ENCODE measurements around the gene INO80B.
"Not testable (repeated sequence)": the region's sequence is repeated elsewhere in the genome, so short reads cannot be mapped to it uniquely, and the experiment has no call there.

Gene INO80B

GRCh38 chr2:74425523-74425922 is 29.4 kb upstream of the INO80B start:
- DNase-seq (ENCODE audit: low read depth, low spot score) = no peak

GRCh38 chr2:74426181-74426758 is 28.6 kb upstream of the INO80B start:
- DNase-seq (ENCODE audit: low read depth, low spot score) = no peak

- DNase-seq (ENCODE audit: low read depth, low spot score) = no peak
Observed at GRCh38 chr2:74427551-74427950, 27.3 kb upstream of the INO80B start.

GRCh38 chr2:74428675-74429074 is 26.2 kb upstream of the INO80B start:
- DNase-seq (ENCODE audit: low read depth, low spot score) = no peak

- DNase-seq (ENCODE audit: low read depth, low spot score) = no peak
Observed at GRCh38 chr2:74429487-74430451, 25.1 kb upstream of the INO80B start.

GRCh38 chr2:74430502-74430901 is 24.4 kb upstream of the INO80B start:
- DNase-seq (ENCODE audit: low read depth, low spot score) = no peak

GRCh38 chr2:74436111-74436805 is 18.6 kb upstream of the INO80B start:
- no peak for DNase-seq (ENCODE audit: low read depth, low spot score)

GRCh38 chr2:74436848-74437695 is 17.8 kb upstream of the INO80B start:
- no peak for DNase-seq (ENCODE audit: low read depth, low spot score)

GRCh38 chr2:74438248-74438647 is 16.6 kb upstream of the INO80B start:
- no peak for DNase-seq (ENCODE audit: low read depth, low spot score)

GRCh38 chr2:74439373-74439772 is 15.5 kb upstream of the INO80B start:
- DNase-seq (ENCODE audit: low read depth, low spot score) = no peak

- no peak for DNase-seq (ENCODE audit: low read depth, low spot score)
Observed at GRCh38 chr2:74439803-74440377, 15.0 kb upstream of the INO80B start.

- no peak for DNase-seq (ENCODE audit: low read depth, low spot score)
Observed at GRCh38 chr2:74440378-74441169, 14.3 kb upstream of the INO80B start.

GRCh38 chr2:74441170-74441689 is 13.7 kb upstream of the INO80B start:
- DNase-seq (ENCODE audit: low read depth, low spot score) = no peak

GRCh38 chr2:74441690-74442482 is 13.0 kb upstream of the INO80B start, which contains the start of gene RTKN:
Gene RTKN (minus strand): TSS chr2:74441937. CDS start chr2:74441816, 121 bp downstream.
- DNase-seq (ENCODE audit: low read depth, low spot score) = no peak

- not testable (repeated sequence) for DNase-seq (ENCODE audit: low read depth, low spot score)
Observed at GRCh38 chr2:74442483-74443297, 12.2 kb upstream of the INO80B start.

- no peak for DNase-seq (ENCODE audit: low read depth, low spot score)
Observed at GRCh38 chr2:74444498-74445318, 10.2 kb upstream of the INO80B start.

GRCh38 chr2:74447230-74447999 is 7.5 kb upstream of the INO80B start:
- no peak for DNase-seq (ENCODE audit: low read depth, low spot score)
